ENCODE data around the gene LRRC8D.

DNA sequence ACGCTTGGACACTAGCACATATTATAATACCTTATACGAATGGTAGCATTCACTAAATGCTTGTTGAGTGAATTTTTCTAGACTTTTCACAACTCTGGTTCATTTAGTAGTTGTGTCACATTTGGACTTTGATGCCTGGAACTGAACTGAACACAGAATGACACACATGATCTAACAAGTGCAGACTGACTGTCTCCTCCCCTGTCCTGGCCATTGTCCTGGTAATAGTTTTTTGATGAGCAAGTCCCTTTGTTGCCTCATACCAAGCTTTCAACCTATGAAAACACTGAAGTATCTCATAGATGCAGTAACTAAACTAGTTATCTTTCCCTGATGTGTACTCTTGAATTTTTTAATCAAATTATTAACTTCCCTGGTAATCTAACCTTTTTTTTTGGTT, 66.4 kb downstream of the LRRC8D start:
- no peak for TF ChIP-seq ZNF274 (IDR thresholded peaks at IDR 0.05; ENCODE audit: low read depth, low read length)
- TF ChIP-seq YY1 (IDR thresholded peaks at IDR 0.05; ENCODE audit: insufficient read depth, insufficient read length): no peak
- TF ChIP-seq SUZ12 (IDR thresholded peaks at IDR 0.05; ENCODE audit: extremely low read depth, insufficient read depth, insufficient read length): no peak
